Choroid plexus epithelial cell (primary cell): Measurements from ENCODE around the gene PIP5K1B.

Source experiments
- DNase-seq: peaks from one replicate; pipeline ENCODE4 v3.0.0-alpha.2; 2010; ENCODE audit warnings: low read depth
- H3K4me3 ChIP-seq: 2 replicates; pipeline ENCODE4 v1.5.1; 2011; ENCODE audit warnings: low read depth, mild to moderate bottlenecking, control low read depth, low read length, moderate library complexity
- CTCF ChIP-seq: conservative IDR thresholded peaks from 2 replicates; pipeline ENCODE4 v1.5.1; 2011; ENCODE audit warnings: low read depth, mild to moderate bottlenecking, control low read depth, inconsistent platforms, low read length, moderate library complexity

Gene PIP5K1B

GRCh38 chr9:69016191-69017096 is 311.4 kb downstream of the PIP5K1B start:
- no peak overlapping the region for H3K4me3 ChIP-seq
- no peak for DNase-seq
- TF ChIP-seq CTCF, result no peak

GRCh38 chr9:69018737-69019136 is 313.7 kb downstream of the PIP5K1B start:
- no peak for TF ChIP-seq CTCF
- no peak overlapping the region for H3K4me3 ChIP-seq
- DNase-seq, result no peak

GRCh38 chr9:69019808-69020207 is 314.8 kb downstream of the PIP5K1B start:
- TF ChIP-seq CTCF, result no peak
- H3K4me3 ChIP-seq, result no peak overlapping the region
- DNase-seq, result no peak

- no peak for TF ChIP-seq CTCF
- no peak for DNase-seq
Observed at GRCh38 chr9:69020301-69021145, 315.5 kb downstream of the PIP5K1B start.

GRCh38 chr9:69023650-69024049 is 318.6 kb downstream of the PIP5K1B start:
- TF ChIP-seq CTCF, result no peak
- DNase-seq, result no peak
- no peak overlapping the region for H3K4me3 ChIP-seq

More at GRCh38 chr9:69020301-69021145, 315.5 kb downstream of the PIP5K1B start:
- no peak overlapping the region for H3K4me3 ChIP-seq

- peak; percentile 69 for DNase-seq
- peak; percentile 83 for TF ChIP-seq CTCF
- H3K4me3 ChIP-seq, result no peak overlapping the region
Observed at GRCh38 chr9:69027355-69028097, 322.5 kb downstream of the PIP5K1B start.
